Glomerular visceral epithelial cell (primary cell): Measurements from ENCODE around the gene DNAH5.
A peak's percentile ranks its signal among the peaks of the same experiment; 100 is the strongest.

Source experiments
- DNase-seq: peaks from one replicate; pipeline ENCODE4 v3.0.0-alpha.2; 2016; ENCODE audit errors: extremely low spot score

Gene DNAH5

DNA sequence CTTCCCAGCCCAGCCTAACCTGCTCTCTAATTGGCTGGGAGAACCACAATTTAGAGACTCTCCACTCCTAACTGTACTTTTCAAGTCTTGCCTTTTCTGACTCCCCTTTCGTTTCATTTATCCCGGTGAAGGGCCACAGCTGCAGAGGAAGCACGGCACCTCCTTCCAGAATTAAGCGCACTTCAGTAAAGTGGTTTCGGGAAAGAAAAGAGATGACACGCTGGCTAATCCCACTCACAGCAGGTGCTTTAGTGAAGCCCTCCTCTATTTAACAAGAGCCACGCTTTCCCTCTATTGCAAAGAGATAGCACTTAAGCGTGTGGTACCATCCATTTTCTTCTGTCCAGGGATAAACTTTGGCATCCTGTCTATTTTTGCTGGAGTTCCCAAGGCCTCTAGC is 4.8 kb downstream of the DNAH5 start:
- DNase-seq: no peak

DNA sequence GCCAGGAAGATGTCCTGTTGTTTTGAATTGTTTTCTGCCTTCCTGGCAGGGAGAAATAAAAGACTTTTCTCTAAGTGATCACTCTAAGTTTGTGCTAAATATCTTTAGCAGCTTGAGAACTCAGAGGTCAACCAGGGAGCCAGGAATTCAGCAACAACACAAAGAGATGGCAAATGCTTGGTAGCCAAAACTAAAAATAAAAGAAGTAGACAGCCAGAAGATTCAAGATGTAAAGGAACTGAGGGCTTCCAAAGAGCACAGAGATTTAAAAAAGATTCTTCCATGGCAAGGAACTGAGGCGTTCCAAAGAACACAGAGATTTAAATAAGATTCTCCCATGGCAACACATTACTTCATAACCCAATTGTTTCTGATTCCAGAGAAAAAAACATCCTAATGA is 9.6 kb downstream of the DNAH5 start:
- no peak for DNase-seq

GRCh38 chr5:13934125-13934524 is 10.4 kb downstream of the DNAH5 start:
- no peak for DNase-seq

DNA sequence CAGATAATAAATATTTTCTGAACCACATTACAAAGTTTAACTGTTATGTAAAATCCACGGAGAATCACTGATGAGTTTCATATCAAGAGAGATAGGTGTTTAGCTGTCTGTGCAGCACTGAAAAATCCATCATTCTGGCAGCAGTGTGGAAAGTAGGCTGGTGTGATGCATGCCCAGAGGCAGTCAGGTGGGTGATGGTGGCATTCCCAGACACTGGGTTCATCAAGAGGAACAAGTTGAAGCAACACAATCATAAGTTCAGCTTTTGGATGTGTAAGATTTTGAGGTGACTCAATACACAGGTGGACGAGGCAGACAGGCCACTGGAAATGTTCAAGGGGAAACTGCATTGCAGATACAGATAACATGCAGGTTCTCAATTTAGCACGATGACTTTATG is 11.9 kb downstream of the DNAH5 start:
- no peak for DNase-seq

- no peak for DNase-seq
These were observed 12.5 kb downstream of the DNAH5 start for GRCh38 chr5:13932011-13932410.

GRCh38 chr5:13930541-13931171 is 13.8 kb downstream of the DNAH5 start:
- no peak for DNase-seq

GRCh38 chr5:13926731-13927130 is 17.8 kb downstream of the DNAH5 start:
- DNase-seq: no peak

DNA sequence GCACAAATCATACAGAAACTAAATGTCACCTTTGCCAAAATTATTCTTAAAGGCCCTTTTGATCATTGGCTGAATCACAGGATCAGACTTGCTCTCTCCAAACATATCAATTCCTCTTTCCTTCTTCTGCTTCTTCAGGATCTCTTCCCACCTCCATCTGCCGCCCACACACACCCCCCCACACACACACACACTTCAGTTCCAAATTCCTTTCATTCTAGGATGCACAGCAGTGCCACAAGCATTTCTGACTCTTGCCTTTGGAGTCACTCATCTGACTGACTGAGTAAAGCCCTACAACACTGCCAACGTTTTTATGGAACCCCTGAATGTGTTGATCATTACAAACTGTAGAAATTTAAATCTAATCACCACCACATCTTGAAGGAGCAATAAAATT is 22.9 kb downstream of the DNAH5 start:
- DNase-seq: peak; percentile 28

GRCh38 chr5:13919786-13920185 is 24.7 kb downstream of the DNAH5 start:
- DNase-seq: no peak

GRCh38 chr5:13919087-13919486 is 25.4 kb downstream of the DNAH5 start:
- DNase-seq: no peak

GRCh38 chr5:13917061-13917460 is 27.4 kb downstream of the DNAH5 start:
- DNase-seq: no peak

GRCh38 chr5:13913962-13914361 is 30.5 kb downstream of the DNAH5 start:
- DNase-seq: no peak

GRCh38 chr5:13910637-13911288 is 33.7 kb downstream of the DNAH5 start:
- DNase-seq: peak; percentile 33

DNA sequence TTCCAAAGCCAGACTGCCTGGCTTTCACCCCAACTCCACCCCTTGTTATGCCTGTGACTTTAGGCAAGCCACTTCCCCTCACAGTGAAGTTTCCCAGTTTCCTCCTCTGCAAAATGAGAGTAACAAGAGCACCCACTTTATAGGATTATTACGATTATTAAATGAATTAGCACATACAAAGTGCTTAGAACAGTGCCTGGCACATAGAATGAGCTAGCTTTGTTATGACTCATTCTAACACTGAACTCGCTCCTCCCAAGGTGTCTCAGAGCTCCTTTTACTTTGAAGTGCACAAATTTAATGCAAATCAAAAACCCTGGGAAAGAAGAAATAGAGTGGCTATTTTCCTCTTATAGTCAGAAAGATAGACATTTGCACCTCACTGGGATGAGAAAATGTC is 34.3 kb downstream of the DNAH5 start:
- peak; percentile 7 for DNase-seq

- DNase-seq: no peak
These were observed 35.2 kb downstream of the DNAH5 start for GRCh38 chr5:13909271-13909670.

- no peak for DNase-seq
These were observed 45.9 kb downstream of the DNAH5 start for GRCh38 chr5:13898569-13898968.

GRCh38 chr5:13878357-13878756 is 66.1 kb downstream of the DNAH5 start:
- no peak for DNase-seq

DNA sequence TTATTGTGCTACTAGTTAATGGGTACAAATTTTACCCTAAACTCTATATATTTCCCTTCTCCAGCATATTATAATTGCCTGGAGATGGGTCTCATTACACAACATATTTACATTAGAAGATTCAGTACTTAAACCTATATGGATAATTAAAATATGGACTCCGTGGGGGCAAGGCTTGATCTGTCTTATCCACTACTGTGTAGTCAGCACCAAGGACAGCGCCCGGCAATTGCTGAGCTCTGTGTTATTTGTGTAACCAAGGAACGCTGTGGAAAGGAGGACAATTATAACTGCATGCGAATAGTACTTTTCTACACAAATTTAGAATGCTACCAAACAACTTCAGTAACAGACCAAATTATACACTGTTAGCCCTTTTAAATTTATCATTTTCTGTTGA is 77.7 kb downstream of the DNAH5 start:
- peak; percentile 54 for DNase-seq

- DNase-seq: no peak
These were observed 79.2 kb downstream of the DNAH5 start for GRCh38 chr5:13865312-13865711.

DNA sequence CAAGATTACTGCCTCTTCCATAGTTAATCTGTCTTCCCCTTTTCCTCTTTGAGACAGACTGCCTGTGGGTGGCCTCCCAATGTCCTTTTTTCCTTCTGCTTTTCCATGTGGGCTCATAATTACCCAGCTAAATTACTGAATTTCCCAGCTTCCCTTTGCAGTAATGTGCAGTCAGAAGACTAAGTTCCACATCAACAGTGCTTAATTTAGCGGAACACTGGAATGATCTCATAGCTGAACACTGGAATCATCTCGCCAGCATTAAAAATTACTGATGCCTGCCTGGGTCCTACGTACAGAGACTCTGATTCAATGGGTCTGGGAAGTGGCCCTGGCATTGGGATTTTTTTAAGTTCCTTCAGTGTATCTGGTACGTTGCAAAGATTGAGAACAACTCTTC is 84.3 kb downstream of the DNAH5 start:
- peak; percentile 68 for DNase-seq

GRCh38 chr5:13859270-13860065 is 85.0 kb downstream of the DNAH5 start:
- DNase-seq: peak; percentile 8

DNA sequence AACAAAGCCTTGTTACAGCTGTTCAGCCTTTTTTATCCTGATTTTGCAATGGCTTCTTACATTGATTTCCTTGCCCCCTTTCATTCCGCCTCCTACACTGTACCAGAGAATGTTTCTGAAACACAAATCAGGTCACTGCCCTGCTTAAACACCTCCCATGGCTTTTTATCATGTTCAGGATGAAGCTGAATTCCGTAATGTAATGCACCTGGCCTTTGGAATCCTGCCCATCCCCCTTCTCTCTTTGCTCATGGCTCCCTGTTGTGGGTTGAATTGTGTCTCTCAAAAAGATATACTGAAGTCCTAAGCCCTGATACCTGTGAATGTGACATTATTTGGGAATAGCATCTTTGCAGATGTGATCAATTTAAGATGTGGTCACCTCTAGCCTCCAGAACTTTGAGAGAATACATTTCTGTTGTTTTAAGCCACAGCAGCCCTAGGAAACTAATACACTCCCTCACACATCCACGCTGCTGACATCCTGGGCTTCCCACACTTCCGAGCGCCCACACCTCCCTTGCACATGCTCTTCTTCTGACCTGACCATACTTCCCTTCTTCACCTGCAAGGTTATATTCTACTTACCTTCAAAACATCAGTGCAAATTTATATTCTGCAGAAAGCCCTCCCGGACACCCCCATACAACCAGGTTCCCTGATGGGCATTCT is 101.2 kb downstream of the DNAH5 start:
- no peak for DNase-seq
